ENCODE data around the gene MED12L.

Gene MED12L

GRCh38 chr3:151086484-151087456 is 1.3 kb downstream of the MED12L start:
- ChIA-PET CTCF (interaction anchor here (0.6 to 4.6 kb wide), 21 partner anchors 9 to 493 kb away, joined by 3 to 25 read pairs (median 3); no protein-coding TSS in a partner anchor), POLR2A (interaction anchor here (0.6 to 1.1 kb wide), 2 partner anchors 9 to 191 kb away, joined by 3 read pairs; no protein-coding TSS in a partner anchor)
- peak; percentile 34 for DNase-seq (ENCODE audit: low read depth, low spot score)
- peak; percentile 81 for TF ChIP-seq CTCF (IDR thresholded peaks at IDR 0.05; ENCODE audit: insufficient read depth, low read length, missing control alignments)
- peak overlapping the region; percentile 57 for H3K4me3 ChIP-seq (ENCODE audit: low read depth, low read length)

GRCh38 chr3:151087648-151088047 is 2.2 kb downstream of the MED12L start:
- POLR2A ChIA-PET, result interaction anchor here (0.6 kb wide), 1 partner anchor 190 kb away, joined by 3 read pairs; no protein-coding TSS in a partner anchor
- no peak overlapping the region for H3K4me3 ChIP-seq (ENCODE audit: low read depth, low read length)

GRCh38 chr3:151091685-151092345 is 6.4 kb downstream of the MED12L start:
- no peak overlapping the region for H3K4me3 ChIP-seq (ENCODE audit: low read depth, low read length)
- DNase-seq (ENCODE audit: low read depth, low spot score), result no peak
- POLR2A ChIA-PET, result no interaction called here
- TF ChIP-seq CTCF (IDR thresholded peaks at IDR 0.05; ENCODE audit: insufficient read depth, low read length, missing control alignments), result no peak
- CTCF ChIA-PET, result interaction anchor here (0.9 kb wide), 1 partner anchor 84 kb away, joined by 3 read pairs; no protein-coding TSS in a partner anchor

More at GRCh38 chr3:151087648-151088047, 2.2 kb downstream of the MED12L start:
- TF ChIP-seq CTCF (IDR thresholded peaks at IDR 0.05; ENCODE audit: insufficient read depth, low read length, missing control alignments), result no peak
- CTCF ChIA-PET, result interaction anchor here (0.6 to 4.6 kb wide), 9 partner anchors 8 to 494 kb away, joined by 3 to 25 read pairs (median 3); no protein-coding TSS in a partner anchor
- DNase-seq (ENCODE audit: low read depth, low spot score), result no peak

GRCh38 chr3:151093148-151093547 is 7.7 kb downstream of the MED12L start:
- no peak for DNase-seq (ENCODE audit: low read depth, low spot score)
- POLR2A ChIA-PET, result no interaction called here
- CTCF ChIA-PET, result no interaction called here
- H3K4me3 ChIP-seq (ENCODE audit: low read depth, low read length), result no peak overlapping the region
- TF ChIP-seq CTCF (IDR thresholded peaks at IDR 0.05; ENCODE audit: insufficient read depth, low read length, missing control alignments), result no peak

- POLR2A ChIA-PET, result no interaction called here
- CTCF ChIA-PET, result interaction anchor here (1.2 to 4.0 kb wide), 2 partner anchors 7 to 9 kb away, joined by 3 to 14 read pairs; partner anchors contain the start of gene MED12L
- TF ChIP-seq CTCF (IDR thresholded peaks at IDR 0.05; ENCODE audit: insufficient read depth, low read length, missing control alignments), result no peak
- H3K4me3 ChIP-seq (ENCODE audit: low read depth, low read length), result no peak overlapping the region
- no peak for DNase-seq (ENCODE audit: low read depth, low spot score)
Measured at GRCh38 chr3:151093905-151094304, 8.4 kb downstream of the MED12L start.

Data from AG04449 (cell line).